HEK293 (cell line): ENCODE data around the gene NIPAL3.
A peak's percentile ranks its signal among the peaks of the same experiment; 100 is the strongest.

Experiments
- CTCF ChIA-PET: fragments of 350-600 bp; formaldehyde crosslinking; extraction: SDS; loops from one replicate; lab custom pipeline; 2021; ENCODE audit warnings: antibody characterized with exemption; lab: Yijun Ruan, JAX
- POLR2A ChIA-PET: fragments of 300-600 bp; formaldehyde crosslinking; extraction: SDS; loops from one replicate; lab custom pipeline; 2020; ENCODE audit warnings: antibody characterized with exemption, inconsistent platforms; lab: Yijun Ruan, JAX
- H3K27ac ChIP-seq: fragments of 200-500 bp; sonication (Bioruptor generic); 2 replicates; pipeline ENCODE4 v1.5.1; 2014; ENCODE audit warnings: low read depth, low read length, control low read depth, inconsistent platforms; ENCODE audit errors: extremely low read depth
- H3K36me3 ChIP-seq, 2 experiments: fragments of 200-500 bp in 1 of 2; sonication (Bioruptor generic) in 1 of 2; 1 replicate in 1 of 2; 2 replicates in 1 of 2; pipeline ENCODE4 v1.5.1; 2014 to 2017; ENCODE audit warnings: inconsistent platforms in 2 of 2, low read length in 2 of 2; ENCODE audit not compliant: control insufficient read depth in 2 of 2, insufficient read depth in 1 of 2
- H3K4me1 ChIP-seq: fragments of 200-500 bp; sonication (Bioruptor generic); 2 replicates; pipeline ENCODE4 v1.5.1; 2014; ENCODE audit warnings: mild to moderate bottlenecking, low read length, inconsistent platforms; ENCODE audit not compliant: control insufficient read depth, insufficient read depth
- H3K4me3 ChIP-seq: 2 replicates; pipeline ENCODE4 v1.5.1; 2011; ENCODE audit warnings: low read depth, mild to moderate bottlenecking, control low read depth, low read length, moderate library complexity
- H3K9me3 ChIP-seq: fragments of 200-500 bp; sonication (Bioruptor generic); 2 replicates; pipeline ENCODE4 v1.5.1; 2014; ENCODE audit warnings: low read depth, low read length, inconsistent platforms; ENCODE audit not compliant: control insufficient read depth, insufficient read depth
- CTCF ChIP-seq: fragments of 450-650 bp; formaldehyde crosslinking; IDR thresholded peaks from 2 replicates; pipeline ENCODE4 v1.5.1; 2016; ENCODE audit warnings: missing biosample characterization, missing genetic modification characterization
- PBX3 ChIP-seq: sonication (generic); formaldehyde crosslinking; IDR thresholded peaks from 2 replicates; pipeline ENCODE4 v1.8.1; 2022; ENCODE audit warnings: mild to moderate bottlenecking, moderate library complexity, missing genetic modification reagents
- REST ChIP-seq: fragments of 450-650 bp; formaldehyde crosslinking; IDR thresholded peaks from 2 replicates; pipeline ENCODE4 v1.5.1; 2016; ENCODE audit warnings: missing biosample characterization, missing genetic modification characterization
- ZEB2 ChIP-seq: fragments of 450-650 bp; formaldehyde crosslinking; IDR thresholded peaks from 2 replicates; pipeline ENCODE4 v1.5.1; 2016; ENCODE audit warnings: missing biosample characterization, missing genetic modification characterization
- ZNF114 ChIP-seq: fragments of 450-650 bp; formaldehyde crosslinking; IDR thresholded peaks from 2 replicates; pipeline ENCODE4 v1.5.0; 2017; ENCODE audit warnings: missing biosample characterization, missing genetic modification characterization
- ZNF121 ChIP-seq: fragments of 450-650 bp; formaldehyde crosslinking; IDR thresholded peaks from 2 replicates; pipeline ENCODE4 v1.5.1; 2016; ENCODE audit warnings: missing biosample characterization, missing genetic modification characterization
- ZNF148 ChIP-seq: fragments of 450-650 bp; formaldehyde crosslinking; IDR thresholded peaks from 2 replicates; pipeline ENCODE4 v1.5.0; 2017; ENCODE audit warnings: missing biosample characterization, missing genetic modification characterization, borderline replicate concordance
- ZNF157 ChIP-seq: fragments of 450-650 bp; formaldehyde crosslinking; IDR thresholded peaks from 2 replicates; pipeline ENCODE4 v1.5.1; 2016; ENCODE audit warnings: missing biosample characterization, missing genetic modification characterization
- ZNF169 ChIP-seq: fragments of 450-650 bp; formaldehyde crosslinking; IDR thresholded peaks from 2 replicates; pipeline ENCODE4 v1.5.1; 2016; ENCODE audit warnings: missing biosample characterization, missing genetic modification characterization
- ZNF174 ChIP-seq: fragments of 450-650 bp; formaldehyde crosslinking; IDR thresholded peaks from 2 replicates; pipeline ENCODE4 v1.5.0; 2017; ENCODE audit warnings: missing biosample characterization, mild to moderate bottlenecking, missing genetic modification characterization
- ZNF19 ChIP-seq: fragments of 450-650 bp; formaldehyde crosslinking; IDR thresholded peaks from 2 replicates; pipeline ENCODE4; 2016; ENCODE audit warnings: missing biosample characterization, missing genetic modification characterization, low read depth
- ZNF248 ChIP-seq: fragments of 450-650 bp; formaldehyde crosslinking; IDR thresholded peaks from 2 replicates; pipeline ENCODE4 v1.5.1; 2017; ENCODE audit warnings: missing biosample characterization, missing genetic modification characterization
- ZNF335 ChIP-seq: fragments of 450-650 bp; formaldehyde crosslinking; conservative IDR thresholded peaks from 2 replicates; pipeline ENCODE4 v1.5.1; 2016; ENCODE audit warnings: missing biosample characterization, missing genetic modification characterization
- ZNF513 ChIP-seq: fragments of 450-650 bp; IDR thresholded peaks from 2 replicates; pipeline ENCODE4 v1.5.1; 2018; ENCODE audit warnings: missing biosample characterization, missing genetic modification characterization
- ZNF561 ChIP-seq: fragments of 450-650 bp; IDR thresholded peaks from 2 replicates; pipeline ENCODE4 v1.5.1; 2018; ENCODE audit warnings: missing biosample characterization, missing genetic modification characterization, borderline replicate concordance
- ZNF610 ChIP-seq: fragments of 450-650 bp; formaldehyde crosslinking; IDR thresholded peaks from 2 replicates; pipeline ENCODE4 v1.5.1; 2016; ENCODE audit warnings: missing biosample characterization, missing genetic modification characterization, borderline replicate concordance
- ZNF626 ChIP-seq: fragments of 450-650 bp; sonication (Bioruptor Pico); formaldehyde crosslinking; IDR thresholded peaks from 2 replicates; pipeline ENCODE4 v1.5.1; 2018; ENCODE audit warnings: missing biosample characterization, missing genetic modification characterization, inconsistent platforms
- ZNF701 ChIP-seq: fragments of 450-650 bp; formaldehyde crosslinking; IDR thresholded peaks from 2 replicates; pipeline ENCODE4 v1.5.1; 2016; ENCODE audit warnings: missing biosample characterization, missing genetic modification characterization
- ZNF747 ChIP-seq: fragments of 450-650 bp; formaldehyde crosslinking; IDR thresholded peaks from 2 replicates; pipeline ENCODE4 v1.5.1; 2016; ENCODE audit warnings: missing biosample characterization, missing genetic modification characterization
- ZXDB ChIP-seq: fragments of 450-650 bp; formaldehyde crosslinking; IDR thresholded peaks from 2 replicates; pipeline ENCODE4 v1.5.1; 2016; ENCODE audit warnings: missing biosample characterization, missing genetic modification characterization

Gene NIPAL3

GRCh38 chr1:24501371-24502064 lies 85.9 kb downstream of the NIPAL3 start:
- POLR2A ChIA-PET = interaction anchor here (0.7 to 1.9 kb wide), 7 partner anchors 10 to 141 kb away, joined by 3 to 9 read pairs (median 4); partner anchors contain the start of gene NIPAL3
- H3K36me3 ChIP-seq = no peaks in the 10 kb centered on the region
- TF ChIP-seq ZNF121 (peak; percentile 93), ZNF169 (tag by site-specific recombination) (no peak), ZNF513 (tag by site-specific recombination) (no peak), ZNF610 (tag by site-specific recombination) (no peak)
- H3K4me1 ChIP-seq = 0 out of 2 replicates have a peak, but pooled peaks cover 3% of the 10 kb centered on the region
- no peaks in the 10 kb centered on the region for H3K9me3 ChIP-seq
- H3K4me3 ChIP-seq = peak overlapping the region; percentile 80
- no peak overlapping the region; the same call in 1 of the 2 replicates for H3K27ac ChIP-seq
- CTCF ChIA-PET = interaction anchor here (0.5 to 2.3 kb wide), 8 partner anchors 9 to 300 kb away, joined by 3 to 11 read pairs (median 4); no protein-coding TSS in a partner anchor

- CTCF ChIA-PET = interaction anchor here (0.7 to 2.3 kb wide), 4 partner anchors 9 to 301 kb away, joined by 3 to 11 read pairs (median 6); no protein-coding TSS in a partner anchor
- peak overlapping the region; percentile 80 for H3K4me3 ChIP-seq
- POLR2A ChIA-PET = interaction anchor here (0.6 to 1.9 kb wide), 13 partner anchors 9 to 243 kb away, joined by 3 to 9 read pairs (median 4); partner anchors contain the start of genes CLIC4 and NIPAL3
- 0 out of 2 replicates have a peak, but pooled peaks cover 3% of the 10 kb centered on the region for H3K4me1 ChIP-seq
- no peaks in the 10 kb centered on the region for H3K9me3 ChIP-seq
- H3K36me3 ChIP-seq = no peaks in the 10 kb centered on the region
- H3K27ac ChIP-seq = peak overlapping the region; percentile 73
- TF ChIP-seq REST (tag by site-specific recombination) (no peak), CTCF (tag by site-specific recombination) (no peak), ZNF626 (tag by site-specific recombination) (no peak), PBX3 (CRISPR knock-in tag) (no peak), ZNF157 (no peak), ZNF701 (no peak), ZNF114 (no peak), ZEB2 (tag by site-specific recombination) (peak; percentile 80; the same call in 1 of the 2 replicates), ZNF174 (tag by site-specific recombination) (no peak), ZNF148 (tag by site-specific recombination) (no peak), ZNF561 (no peak), ZNF19 (no peak), ZNF335 (peak; percentile 87), ZNF747 (no peak), ZXDB (tag by site-specific recombination) (no peak), ZNF248 (no peak)
Observed at GRCh38 chr1:24502065-24502708, 86.6 kb downstream of the NIPAL3 start.
